ENCODE measurements around the gene FUBP1. TPM values are rescaled to one million over a fixed set of nuclear protein-coding genes. Genes with fewer than 3 reads are reported as not detected.
A peak's percentile ranks its signal among the peaks of the same experiment; 100 is the strongest.

FUBP1 gene
- total and polyA plus RNA-seq, 2 of the 8 experiments (the other 6 are each of a cell fraction or from before 2014, with no cell fraction given) = 184 to 201 TPM

DNA sequence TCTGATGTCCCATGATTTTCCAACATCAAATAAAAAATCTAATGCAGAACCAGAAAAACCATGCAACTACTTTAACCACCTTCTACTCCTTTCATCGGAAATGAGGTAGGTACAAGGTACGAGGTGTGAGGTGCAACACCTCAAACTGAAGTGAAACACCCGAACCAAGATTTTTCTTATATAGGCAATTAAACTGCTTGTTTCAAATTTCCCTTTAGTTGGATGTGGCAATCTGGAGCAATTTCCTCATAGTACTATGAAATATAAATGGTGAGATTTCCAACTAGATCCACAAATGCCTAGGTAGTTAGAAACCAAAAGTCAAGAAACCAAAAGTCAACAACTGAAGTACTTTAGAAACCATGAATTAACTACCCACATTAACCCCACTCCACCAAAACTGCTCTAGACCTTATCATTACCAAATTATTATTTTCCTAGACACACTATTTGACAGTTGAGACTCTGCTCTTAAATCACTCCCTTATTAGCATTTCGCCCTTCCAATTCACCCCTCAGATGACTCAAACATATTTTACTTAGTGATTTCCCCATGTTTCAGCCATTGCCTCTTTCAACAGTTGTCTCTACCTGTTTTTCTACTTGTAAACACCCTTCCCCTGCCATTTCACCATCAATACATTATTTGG lies 37.8 kb downstream of the FUBP1 start:
- H2AFZ ChIP-seq (ENCODE audit: low read length) = no peak overlapping the region
- H3K18ac ChIP-seq (ENCODE audit: extremely low read depth, low read length) = no peak overlapping the region
- H2BK20ac ChIP-seq (ENCODE audit: low read length) = no peak overlapping the region
- H2AK5ac ChIP-seq (ENCODE audit: low read depth, low read length) = no peak overlapping the region
- POLR2A ChIA-PET (ENCODE audit: partially characterized antibody) = interaction anchor here (0.9 kb wide), 1 partner anchor 36 kb away, joined by 3 read pairs; no protein-coding TSS in a partner anchor
- H3K79me2 ChIP-seq (ENCODE audit: control insufficient read depth in 1 of 2, insufficient read depth in 2 of 2, low read length in 2 of 2) = no peaks in the 10 kb centered on the region
- H2BK15ac ChIP-seq (ENCODE audit: low read length) = no peak overlapping the region
- no peak overlapping the region for H3K4me3 ChIP-seq (ENCODE audit: extremely low read depth in 1 of 4, insufficient read depth in 2 of 4, low read depth in 3 of 4, low read length in 4 of 4)
- no peak overlapping the region for H2BK5ac ChIP-seq (ENCODE audit: low read depth, low read length)
- H4K91ac ChIP-seq (replicated peaks; ENCODE audit: insufficient read length, low read length) = no peak overlapping the region
- no peak for DNase-seq (ENCODE audit: low read depth in 1 of 2, low spot score in 2 of 2)
- H4K5ac ChIP-seq (ENCODE audit: insufficient read length, low read depth, low read length) = no peak overlapping the region
- H3K9me3 ChIP-seq (ENCODE audit: insufficient read depth in 2 of 2, low read depth in 1 of 2, low read length in 1 of 2) = no peaks in the 10 kb centered on the region
- peaks cover 0 to 43% (median 15%) of the 10 kb centered on the region in 4 experiments; a peak in 6 of 8 replicates for H3K36me3 ChIP-seq (ENCODE audit: control insufficient read depth in 2 of 4, insufficient read depth in 4 of 4, low read length in 3 of 4)
- no peak for FAIRE-seq
- no peak overlapping the region for H3K27ac ChIP-seq (ENCODE audit: low read depth, low read length)
- no peak overlapping the region for H3K14ac ChIP-seq (ENCODE audit: insufficient read length)
- H4K20me1 ChIP-seq (replicated peaks in 1 of 2; ENCODE audit: control insufficient read depth in 1 of 2, insufficient read depth in 2 of 2, low read length in 2 of 2) = peaks cover 0 to 2% of the 10 kb centered on the region in 2 experiments
- no peak overlapping the region for H2BK12ac ChIP-seq (ENCODE audit: low read depth, low read length)
- no peak overlapping the region for H3K9ac ChIP-seq (replicated peaks in 1 of 4; ENCODE audit: extremely low read depth in 1 of 4, low read depth in 3 of 4, low read length in 3 of 4)
- H3K4me2 ChIP-seq (ENCODE audit: insufficient read depth in 1 of 2, low read depth in 2 of 2, low read length in 2 of 2) = no peak overlapping the region
- no peaks in the 10 kb centered on the region for H3K4me1 ChIP-seq (replicated peaks in 1 of 4; ENCODE audit: control insufficient read depth in 3 of 4, insufficient read depth in 4 of 4, low read length in 3 of 4)
- no peaks in the 10 kb centered on the region for H3K79me1 ChIP-seq (ENCODE audit: low read depth, low read length)
- peak in 1 of 2 experiments; percentile 2; a peak in 1 of 3 replicates for TF ChIP-seq POLR2A (IDR thresholded peaks at IDR 0.05; ENCODE audit: control extremely low read depth in 1 of 2, low read depth in 2 of 2, low read length in 2 of 2)
- no peak for TF ChIP-seq KDM4A (IDR thresholded peaks at IDR 0.05; ENCODE audit: low read depth, low read length, severe bottlenecking)
- TF ChIP-seq CHD1 (IDR thresholded peaks at IDR 0.05; ENCODE audit: low read depth, low read length) = no peak
- no peak overlapping the region for H3K23ac ChIP-seq (ENCODE audit: insufficient read length)
- CTCF ChIA-PET (ENCODE audit: partially characterized antibody) = interaction anchor here (0.9 kb wide), 1 partner anchor 33 kb away, joined by 3 read pairs; no protein-coding TSS in a partner anchor
- H3K4ac ChIP-seq (replicated peaks; ENCODE audit: insufficient read length, low read depth, low read length) = no peak overlapping the region
- H4K8ac ChIP-seq (ENCODE audit: extremely low read depth, insufficient read depth, low read length) = no peak overlapping the region
- H3K27me3 ChIP-seq (replicated peaks in 1 of 4; ENCODE audit: control insufficient read depth in 3 of 4, extremely low read depth in 1 of 4, insufficient read depth in 3 of 4, low read length in 3 of 4) = no peaks in the 10 kb centered on the region
- no peak overlapping the region for H3K56ac ChIP-seq (replicated peaks; ENCODE audit: insufficient read length, low read depth, low read length)
- no peaks in the 10 kb centered on the region; the same call in 1 of the 2 replicates for H3K23me2 ChIP-seq (ENCODE audit: low read depth, low read length)
- H2BK120ac ChIP-seq (replicated peaks; ENCODE audit: low read depth, low read length) = no peak overlapping the region
- WGBS, 2 experiments (ENCODE audit: extremely low coverage in 1 of 2, insufficient coverage in 1 of 2, insufficient read length in 1 of 2, insufficient replicate concordance in 2 of 2, low coverage in 1 of 2, low lambda C conversion rate in 2 of 2, missing lambda C conversion rate in 1 of 2) = 88% methylated on average over 4 of the region's 4 CpGs; no CpG with 5 or more reads in 1 of the 2 experiments

All from H1 (cell line).